BE2C (cell line): ENCODE results near the gene DMRTA1.
"Not testable (repeated sequence)": the region's sequence is repeated elsewhere in the genome, so short reads cannot be mapped to it uniquely, and the experiment has no call there.

Source experiments
- DNase-seq: peaks from one replicate; pipeline ENCODE4 v3.0.0-alpha.2; 2020
- H3K27me3 ChIP-seq: fragments of 250-450 bp; sonication (Bioruptor Pico); 2 replicates; pipeline ENCODE4 v1.5.1; 2020; ENCODE audit warnings: mild to moderate bottlenecking
- H3K36me3 ChIP-seq: fragments of 250-450 bp; sonication (Bioruptor Pico); 2 replicates; pipeline ENCODE4 v1.5.1; 2020; ENCODE audit warnings: mild to moderate bottlenecking
- H3K4me1 ChIP-seq: fragments of 250-450 bp; sonication (Bioruptor Pico); 2 replicates; pipeline ENCODE4 v1.5.1; 2020
- H3K4me3 ChIP-seq: 2 replicates; pipeline ENCODE4 v1.5.1; 2011; ENCODE audit warnings: low read depth, low read length
- H3K9me3 ChIP-seq: fragments of 250-450 bp; sonication (Bioruptor Pico); 2 replicates; pipeline ENCODE4 v1.5.1; 2020
- CTCF ChIP-seq: IDR thresholded peaks from 2 replicates; pipeline ENCODE4 v1.5.1; 2012; ENCODE audit warnings: mild to moderate bottlenecking, low read depth, low read length

DMRTA1 gene

DNA sequence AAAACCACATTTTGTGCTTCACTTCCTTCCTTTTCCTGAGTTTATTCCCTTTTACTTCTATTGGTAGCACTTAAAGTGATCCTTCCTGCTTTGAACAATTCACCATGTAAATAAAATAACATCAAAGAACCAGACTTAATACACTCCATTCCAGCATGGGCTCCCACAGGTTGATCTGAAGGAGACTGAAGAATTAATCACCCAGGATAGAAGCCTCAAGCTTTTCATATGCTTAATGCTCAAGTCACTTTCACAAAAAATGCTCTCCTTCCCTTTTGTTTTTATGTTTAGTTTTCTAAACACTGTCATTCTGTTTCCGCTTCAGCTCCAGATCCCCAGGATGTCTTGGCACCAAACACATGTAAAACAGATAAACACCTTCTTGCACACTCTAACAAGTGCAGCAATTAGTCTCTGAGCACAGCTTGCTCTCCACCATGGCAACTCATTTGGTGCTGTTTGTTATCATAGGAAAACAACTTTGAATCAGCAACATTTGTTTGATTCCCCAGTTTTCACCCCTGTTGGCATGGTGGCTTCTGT, 37.0 kb downstream of the DMRTA1 start:
- Histone ChIP-seq H3K27me3 (no peaks in the 10 kb centered on the region), H3K4me1 (no peaks in the 10 kb centered on the region), H3K4me3 (no peak overlapping the region), H3K36me3 (no peaks in the 10 kb centered on the region), H3K9me3 (no peaks in the 10 kb centered on the region)
- DNase-seq = no peak
- no peak for TF ChIP-seq CTCF

GRCh38 chr9:22496197-22496596, 49.6 kb downstream of the DMRTA1 start:
- H3K4me3 ChIP-seq, H3K4me1 ChIP-seq, H3K27me3 ChIP-seq, H3K9me3 ChIP-seq, H3K36me3 ChIP-seq, DNase-seq: not testable (repeated sequence)
